Bronchial epithelial cell (primary cell): Measurements from ENCODE around the gene GPX4. TPM values are rescaled to one million over a fixed set of nuclear protein-coding genes. Genes with fewer than 3 reads are reported as not detected.

Source experiments
- DNase-seq: peaks from one replicate; pipeline ENCODE4 v3.0.0-alpha.2; 2010; ENCODE audit warnings: low read depth
- FAIRE-seq: peaks from 2 replicates; lab custom pipeline; 2011; peaks lifted over from hg19 to GRCh38; lab: Jason Lieb, UNC
- H3K27me3 ChIP-seq: 2 replicates; pipeline ENCODE4 v1.5.1; 2011; ENCODE audit warnings: low read length; ENCODE audit not compliant: control insufficient read depth, insufficient read depth
- H3K36me3 ChIP-seq: 2 replicates; pipeline ENCODE4 v1.5.1; 2011; ENCODE audit warnings: low read length; ENCODE audit not compliant: control insufficient read depth, insufficient read depth
- H3K4me3 ChIP-seq: 2 replicates; pipeline ENCODE4 v1.5.1; 2011; ENCODE audit warnings: mild to moderate bottlenecking, low read depth, low read length, control low read depth
- total RNA-seq: library from RNA; depleted of rRNA; stranded (reverse); fragments of >200 nt; gene quantifications from 2 replicates; pipeline ENCODE4 v1.2.1, GENCODE V29; 2014
- TF ChIP-seq, protein P1 (sequence below): IDR thresholded peaks from 2 replicates; pipeline ENCODE4 v1.5.1; 2011; ENCODE audit warnings: mild to moderate bottlenecking, moderate library complexity, low read length, control low read depth, inconsistent platforms; ENCODE audit not compliant: insufficient read depth, severe bottlenecking

GPX4 gene
- total RNA-seq, 1 donor from 2014 or later: 291 TPM

DNA sequence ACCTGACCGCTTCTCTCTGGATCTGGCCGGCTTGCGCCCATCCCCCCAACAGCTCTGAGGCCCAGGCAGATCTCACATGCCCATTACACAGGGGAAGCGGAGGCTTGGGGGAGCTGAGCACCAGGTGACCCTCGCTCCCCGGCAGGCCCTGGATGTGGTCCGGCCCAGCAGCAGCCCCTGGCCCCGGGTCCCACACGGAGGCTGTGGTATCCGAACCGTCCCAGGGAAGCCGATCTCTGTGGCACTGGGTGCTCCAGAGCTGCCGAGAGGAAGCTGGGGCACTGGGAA lies 42.6 kb downstream of the GPX4 start:
- Histone ChIP-seq H3K27me3 (no peaks in the 10 kb centered on the region), H3K36me3 (peaks cover 37% of the 10 kb centered on the region), H3K4me3 (no peak overlapping the region)
- TF ChIP-seq, protein P1, sequence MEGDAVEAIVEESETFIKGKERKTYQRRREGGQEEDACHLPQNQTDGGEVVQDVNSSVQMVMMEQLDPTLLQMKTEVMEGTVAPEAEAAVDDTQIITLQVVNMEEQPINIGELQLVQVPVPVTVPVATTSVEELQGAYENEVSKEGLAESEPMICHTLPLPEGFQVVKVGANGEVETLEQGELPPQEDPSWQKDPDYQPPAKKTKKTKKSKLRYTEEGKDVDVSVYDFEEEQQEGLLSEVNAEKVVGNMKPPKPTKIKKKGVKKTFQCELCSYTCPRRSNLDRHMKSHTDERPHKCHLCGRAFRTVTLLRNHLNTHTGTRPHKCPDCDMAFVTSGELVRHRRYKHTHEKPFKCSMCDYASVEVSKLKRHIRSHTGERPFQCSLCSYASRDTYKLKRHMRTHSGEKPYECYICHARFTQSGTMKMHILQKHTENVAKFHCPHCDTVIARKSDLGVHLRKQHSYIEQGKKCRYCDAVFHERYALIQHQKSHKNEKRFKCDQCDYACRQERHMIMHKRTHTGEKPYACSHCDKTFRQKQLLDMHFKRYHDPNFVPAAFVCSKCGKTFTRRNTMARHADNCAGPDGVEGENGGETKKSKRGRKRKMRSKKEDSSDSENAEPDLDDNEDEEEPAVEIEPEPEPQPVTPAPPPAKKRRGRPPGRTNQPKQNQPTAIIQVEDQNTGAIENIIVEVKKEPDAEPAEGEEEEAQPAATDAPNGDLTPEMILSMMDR: no peak
- FAIRE-seq (no peak), DNase-seq (no peak)

DNA sequence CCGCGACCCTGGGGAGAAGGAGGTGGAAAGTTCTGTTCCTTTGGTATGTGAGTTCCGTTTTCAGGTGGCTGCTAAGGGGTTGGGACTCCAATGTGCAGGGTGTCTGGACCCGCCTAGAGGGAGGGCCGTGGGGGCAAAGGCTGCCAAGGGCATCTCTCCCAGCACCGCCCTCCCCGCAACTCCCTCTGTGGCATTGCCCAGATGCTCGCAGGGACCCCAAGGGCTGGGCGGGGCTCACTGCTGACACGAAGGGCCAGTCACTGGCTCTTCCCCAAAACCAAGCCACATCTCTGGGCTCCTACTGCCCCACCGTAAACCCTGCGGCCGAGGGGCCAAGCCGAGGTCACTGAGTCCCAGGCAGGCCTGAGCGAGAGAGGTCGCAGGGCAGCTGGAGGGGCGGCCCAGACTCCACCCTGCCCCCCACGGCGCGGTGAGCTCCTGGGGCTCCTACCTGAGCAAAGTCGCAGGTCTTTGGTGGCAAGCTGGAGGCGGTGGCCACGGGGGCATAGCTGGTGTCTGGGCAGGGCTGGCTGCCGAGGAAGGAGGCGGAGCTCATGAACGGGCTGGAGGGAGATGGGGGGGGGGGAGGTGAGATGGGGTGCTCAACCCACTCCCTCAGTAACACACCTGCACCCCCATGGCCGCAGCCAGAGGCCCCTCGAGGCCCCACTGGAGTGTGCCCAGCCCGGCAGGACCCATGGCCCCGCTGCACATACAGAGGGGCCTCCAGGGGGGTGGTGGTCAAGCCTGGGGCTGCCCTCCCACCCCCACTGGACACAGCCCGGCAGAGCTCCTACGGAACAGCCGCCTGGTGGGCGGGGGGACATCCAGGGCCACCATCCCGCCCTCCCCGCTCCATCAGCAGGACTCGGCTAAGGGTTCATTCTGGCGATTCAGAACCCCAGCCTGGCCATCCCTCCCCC lies 43.3 kb downstream of the GPX4 start:
- TF ChIP-seq, protein P1: no peak
- Histone ChIP-seq H3K27me3 (no peaks in the 10 kb centered on the region), H3K36me3 (peaks cover 41% of the 10 kb centered on the region), H3K4me3 (no peak overlapping the region)
- no peak for FAIRE-seq
- DNase-seq: no peak

DNA sequence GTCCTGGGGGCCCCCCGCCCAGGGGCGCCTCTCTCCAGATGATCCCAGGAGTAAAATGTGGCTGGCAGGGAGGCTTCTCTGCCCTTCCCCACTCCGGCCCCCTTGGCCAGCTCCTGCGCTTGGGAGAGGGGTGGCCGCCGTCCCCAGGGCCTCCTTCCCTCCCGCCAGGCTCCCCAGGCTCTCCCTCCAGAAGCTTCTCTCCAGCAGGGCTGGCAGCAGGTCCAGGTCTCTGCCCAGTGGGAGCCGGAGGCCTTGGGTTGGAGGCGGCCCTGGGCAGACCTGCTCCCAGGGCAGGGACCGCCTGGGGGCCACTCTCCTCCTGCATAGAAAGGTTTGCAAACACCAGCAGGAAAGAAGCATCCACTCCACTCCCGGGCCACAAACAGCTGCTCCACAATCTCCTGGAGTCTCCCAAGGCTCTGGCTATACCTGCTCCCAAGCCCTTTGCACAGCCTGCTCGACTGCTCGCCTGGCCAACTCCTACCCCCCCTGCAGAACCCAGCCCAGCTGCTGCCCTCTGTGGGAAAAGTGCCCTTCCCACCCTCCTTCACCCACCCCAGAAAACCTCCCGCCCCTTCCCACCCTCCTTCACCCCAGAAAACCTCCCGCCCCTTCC lies 44.2 kb downstream of the GPX4 start:
- H3K36me3 ChIP-seq: peaks cover 41% of the 10 kb centered on the region
- DNase-seq: no peak

DNA sequence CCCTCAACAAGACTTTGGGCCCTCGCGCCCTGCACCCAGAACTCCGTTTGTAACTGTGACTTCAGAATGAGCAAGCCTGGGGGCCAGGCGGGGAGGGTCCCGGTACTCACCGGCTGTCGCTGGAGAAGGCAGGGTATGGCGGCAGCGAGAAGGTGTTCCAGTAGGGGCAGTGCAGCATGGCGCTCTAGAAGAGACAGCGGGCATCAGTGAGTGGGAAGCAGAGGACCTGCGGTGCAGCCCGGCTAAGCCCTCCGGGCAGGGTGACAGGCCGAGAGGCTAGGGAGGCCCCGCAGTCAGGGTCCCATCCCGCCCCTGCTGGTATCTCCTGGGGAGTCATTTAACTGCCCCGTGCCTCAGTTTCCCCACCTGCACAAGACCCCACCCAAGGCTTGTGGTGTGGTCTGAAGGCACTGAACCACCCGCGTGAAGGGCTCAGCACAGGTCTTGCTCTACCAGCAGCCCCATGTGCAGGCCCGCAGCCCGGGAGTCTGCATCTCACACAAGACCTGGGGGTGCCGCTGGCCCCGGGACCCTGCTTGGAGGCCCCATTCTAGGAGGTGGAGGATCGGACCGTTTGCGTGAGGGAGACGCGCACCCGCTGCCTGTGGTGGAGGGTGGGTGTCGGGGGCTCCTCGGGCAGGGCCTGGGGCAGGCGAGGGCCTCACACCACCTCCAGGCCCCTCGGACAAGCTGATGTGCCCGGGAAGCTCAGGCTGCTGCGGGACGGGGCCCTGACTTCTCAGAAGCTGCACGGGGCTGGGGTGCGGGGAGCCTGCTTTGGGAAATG lies 45.7 kb downstream of the GPX4 start:
- H3K27me3 ChIP-seq: no peaks in the 10 kb centered on the region
- FAIRE-seq: no peak
- peaks cover 34% of the 10 kb centered on the region for H3K36me3 ChIP-seq
- no peak overlapping the region for H3K4me3 ChIP-seq
- TF ChIP-seq, protein P1: no peak
- DNase-seq: no peak

More for the DNA sequence above, 44.2 kb downstream of the GPX4 start:
- TF ChIP-seq, protein P1: no peak
- no peak for FAIRE-seq
- Histone ChIP-seq H3K4me3 (no peak overlapping the region), H3K27me3 (no peaks in the 10 kb centered on the region)

GRCh38 chr19:1150333-1151036 lies 46.7 kb downstream of the GPX4 start:
- H3K36me3 ChIP-seq: peaks cover 32% of the 10 kb centered on the region
- no peaks in the 10 kb centered on the region for H3K27me3 ChIP-seq
- FAIRE-seq (no peak), DNase-seq (no peak)
- TF ChIP-seq, protein P1: no peak
- H3K4me3 ChIP-seq: no peak overlapping the region
